SH-SY5Y (cell line): ENCODE results near the gene ZSWIM6.

Experiments
- GATA2 ChIP-seq: IDR thresholded peaks from 2 replicates; pipeline ENCODE4 v1.6.1; 2011; ENCODE audit warnings: mild to moderate bottlenecking, low read depth, low read length
- GATA3 ChIP-seq: IDR thresholded peaks from 2 replicates; pipeline ENCODE4 v1.6.1; 2011; ENCODE audit warnings: low read depth, mild to moderate bottlenecking, low read length, moderate library complexity

DNA sequence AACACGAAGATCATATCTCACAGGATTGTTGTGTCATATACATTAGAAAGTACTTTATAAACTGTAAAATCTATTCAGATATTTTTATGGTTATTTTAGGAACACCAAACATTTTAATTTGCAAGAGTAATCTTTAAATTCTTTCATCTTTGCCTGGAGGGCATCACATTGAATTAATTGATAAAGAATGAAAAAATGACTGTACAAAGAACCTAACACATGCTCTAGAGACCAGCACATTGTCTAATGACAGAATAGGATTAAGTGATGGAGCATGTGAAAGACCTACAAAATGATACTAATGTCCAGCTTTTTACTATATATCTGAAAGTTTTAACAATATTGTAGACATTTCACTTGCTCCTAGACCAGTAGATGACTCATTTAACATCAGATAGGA is 88.0 kb downstream of the ZSWIM6 start:
- TF ChIP-seq GATA2 = no peak
- TF ChIP-seq GATA3 = no peak
